ENCODE measurements around the gene PCDHGB4. TPM values are rescaled to one million over a fixed set of nuclear protein-coding genes. Genes with fewer than 3 reads are reported as not detected.

Gene PCDHGB4
- total and polyA plus RNA-seq, 9 of the 15 experiments (the other 6 are each of a cell fraction or from before 2014, with no cell fraction given), result 0.01 to 0.14 (median 0.03) TPM; not detected in 5

Other genes with a start within 250 kb of the PCDHGB4 start
Only the 7 nearest of the 37 such genes appear.
- gene PCDHGB3, start 17.5 kb upstream of the PCDHGB4 start, total RNA-seq (2014; rRNA removed), result 0.05 and 0.37 TPM in 2 replicates
- gene PCDHGB3, start 17.5 kb upstream of the PCDHGB4 start, total RNA-seq (2014; rRNA removed; fragmentation: Illumina TruSeq; extraction: Trizol), result 0.16 and 0.18 TPM in 2 replicates
- 0.11 and 0.23 TPM in 2 replicates for gene PCDHGB3, start 17.5 kb upstream of the PCDHGB4 start, total RNA-seq (2015; rRNA removed; fragmentation: Illumina TruSeq; extraction: Trizol)
- gene PCDHGB3, start 17.5 kb upstream of the PCDHGB4 start, total RNA-seq (2021), result 0.07 and 0.16 TPM in 2 replicates
- gene PCDHGB3, start 17.5 kb upstream of the PCDHGB4 start, polyA plus RNA-seq (2011; rRNA removed), result 0.05 and 0.11 TPM in 2 replicates
- gene PCDHGB3, start 17.5 kb upstream of the PCDHGB4 start, polyA plus RNA-seq (2014; fragmentation: Illumina TruSeq; extraction: Trizol), result 0.10 and 0.19 TPM in 2 replicates
- not detected for gene PCDHGB3, start 17.5 kb upstream of the PCDHGB4 start, polyA plus RNA-seq (2014; fragmentation: Nextera tagmentation; extraction: Ambion mirVana)
- gene PCDHGB3, start 17.5 kb upstream of the PCDHGB4 start, polyA plus RNA-seq (2014; rRNA removed), result 0.09 and 0.15 TPM in 2 replicates
- gene PCDHGA6, start 13.8 kb upstream of the PCDHGB4 start, total RNA-seq (2014; rRNA removed), result 0.09 and 0.16 TPM in 2 replicates
- 0.10 and 0.11 TPM in 2 replicates for gene PCDHGA6, start 13.8 kb upstream of the PCDHGB4 start, total RNA-seq (2014; rRNA removed; fragmentation: Illumina TruSeq; extraction: Trizol)
- gene PCDHGA6, start 13.8 kb upstream of the PCDHGB4 start, total RNA-seq (2015; rRNA removed; fragmentation: Illumina TruSeq; extraction: Trizol), result 0.11 and 0.18 TPM in 2 replicates
- gene PCDHGA6, start 13.8 kb upstream of the PCDHGB4 start, total RNA-seq (2021), result 0.09 and 0.11 TPM in 2 replicates
- 0.09 and 0.14 TPM in 2 replicates for gene PCDHGA6, start 13.8 kb upstream of the PCDHGB4 start, polyA plus RNA-seq (2011; rRNA removed)
- gene PCDHGA6, start 13.8 kb upstream of the PCDHGB4 start, polyA plus RNA-seq (2014; fragmentation: Illumina TruSeq; extraction: Trizol), result 0.06 and 0.07 TPM in 2 replicates
- under 1 TPM in 1 of 2 experiments, not detected in 1; 0.01 TPM for gene PCDHGA6, start 13.8 kb upstream of the PCDHGB4 start, polyA plus RNA-seq (2014; fragmentation: Nextera tagmentation; extraction: Ambion mirVana)
- gene PCDHGA6, start 13.8 kb upstream of the PCDHGB4 start, polyA plus RNA-seq (2014; rRNA removed), result 0.08 and 0.24 TPM in 2 replicates
- gene PCDHGA7, start 5.0 kb upstream of the PCDHGB4 start, total RNA-seq (2014; rRNA removed), result 0.05 TPM in 1 of 2 replicates, not detected in the other
- gene PCDHGA7, start 5.0 kb upstream of the PCDHGB4 start, total RNA-seq (2014; rRNA removed; fragmentation: Illumina TruSeq; extraction: Trizol), result 0.06 and 0.07 TPM in 2 replicates
- gene PCDHGA7, start 5.0 kb upstream of the PCDHGB4 start, total RNA-seq (2015; rRNA removed; fragmentation: Illumina TruSeq; extraction: Trizol), result 0.04 and 0.11 TPM in 2 replicates
- gene PCDHGA7, start 5.0 kb upstream of the PCDHGB4 start, total RNA-seq (2021), result not detected in 2 replicates
- gene PCDHGA7, start 5.0 kb upstream of the PCDHGB4 start, polyA plus RNA-seq (2011; rRNA removed), result 0.01 TPM in 1 of 2 replicates, not detected in the other
- 0.04 TPM in 1 of 2 replicates, not detected in the other for gene PCDHGA7, start 5.0 kb upstream of the PCDHGB4 start, polyA plus RNA-seq (2014; fragmentation: Illumina TruSeq; extraction: Trizol)
- gene PCDHGA7, start 5.0 kb upstream of the PCDHGB4 start, polyA plus RNA-seq (2014; fragmentation: Nextera tagmentation; extraction: Ambion mirVana), result not detected
- gene PCDHGA7, start 5.0 kb upstream of the PCDHGB4 start, polyA plus RNA-seq (2014; rRNA removed), result 0.03 TPM in 1 of 2 replicates, not detected in the other
- 0.04 and 0.09 TPM in 2 replicates for gene PCDHGA8, start 4.9 kb downstream of the PCDHGB4 start, total RNA-seq (2014; rRNA removed)
- 0.04 and 0.06 TPM in 2 replicates for gene PCDHGA8, start 4.9 kb downstream of the PCDHGB4 start, total RNA-seq (2014; rRNA removed; fragmentation: Illumina TruSeq; extraction: Trizol)
- gene PCDHGA8, start 4.9 kb downstream of the PCDHGB4 start, total RNA-seq (2015; rRNA removed; fragmentation: Illumina TruSeq; extraction: Trizol), result 0.08 and 0.11 TPM in 2 replicates
- gene PCDHGA8, start 4.9 kb downstream of the PCDHGB4 start, total RNA-seq (2021), result 0.07 and 0.18 TPM in 2 replicates
- gene PCDHGA8, start 4.9 kb downstream of the PCDHGB4 start, polyA plus RNA-seq (2011; rRNA removed), result 0.01 and 0.07 TPM in 2 replicates
- 0.06 and 0.10 TPM in 2 replicates for gene PCDHGA8, start 4.9 kb downstream of the PCDHGB4 start, polyA plus RNA-seq (2014; fragmentation: Illumina TruSeq; extraction: Trizol)
- gene PCDHGA8, start 4.9 kb downstream of the PCDHGB4 start, polyA plus RNA-seq (2014; fragmentation: Nextera tagmentation; extraction: Ambion mirVana), result not detected
- 0.07 and 0.13 TPM in 2 replicates for gene PCDHGA8, start 4.9 kb downstream of the PCDHGB4 start, polyA plus RNA-seq (2014; rRNA removed)
- gene PCDHGB5, start 10.2 kb downstream of the PCDHGB4 start, total RNA-seq (2014; rRNA removed), result 0.05 TPM in 1 of 2 replicates, not detected in the other
- 0.13 and 0.15 TPM in 2 replicates for gene PCDHGB5, start 10.2 kb downstream of the PCDHGB4 start, total RNA-seq (2014; rRNA removed; fragmentation: Illumina TruSeq; extraction: Trizol)
- gene PCDHGB5, start 10.2 kb downstream of the PCDHGB4 start, total RNA-seq (2015; rRNA removed; fragmentation: Illumina TruSeq; extraction: Trizol), result 0.11 and 0.19 TPM in 2 replicates
- 0.18 and 0.29 TPM in 2 replicates for gene PCDHGB5, start 10.2 kb downstream of the PCDHGB4 start, total RNA-seq (2021)
- gene PCDHGB5, start 10.2 kb downstream of the PCDHGB4 start, polyA plus RNA-seq (2011; rRNA removed), result 0.21 TPM in 1 of 2 replicates, not detected in the other
- 0.07 and 0.14 TPM in 2 replicates for gene PCDHGB5, start 10.2 kb downstream of the PCDHGB4 start, polyA plus RNA-seq (2014; fragmentation: Illumina TruSeq; extraction: Trizol)
- gene PCDHGB5, start 10.2 kb downstream of the PCDHGB4 start, polyA plus RNA-seq (2014; fragmentation: Nextera tagmentation; extraction: Ambion mirVana), result not detected
- 0.12 and 0.16 TPM in 2 replicates for gene PCDHGB5, start 10.2 kb downstream of the PCDHGB4 start, polyA plus RNA-seq (2014; rRNA removed)
- gene PCDHGA9, start 15.1 kb downstream of the PCDHGB4 start, total RNA-seq (2014; rRNA removed), result 0.09 TPM in 1 of 2 replicates, not detected in the other
- 0.06 and 0.15 TPM in 2 replicates for gene PCDHGA9, start 15.1 kb downstream of the PCDHGB4 start, total RNA-seq (2014; rRNA removed; fragmentation: Illumina TruSeq; extraction: Trizol)
- 0.11 TPM in 2 replicates for gene PCDHGA9, start 15.1 kb downstream of the PCDHGB4 start, total RNA-seq (2015; rRNA removed; fragmentation: Illumina TruSeq; extraction: Trizol)
- gene PCDHGA9, start 15.1 kb downstream of the PCDHGB4 start, total RNA-seq (2021), result 0.18 and 0.20 TPM in 2 replicates
- gene PCDHGA9, start 15.1 kb downstream of the PCDHGB4 start, polyA plus RNA-seq (2011; rRNA removed), result 0.11 TPM in 1 of 2 replicates, not detected in the other
- gene PCDHGA9, start 15.1 kb downstream of the PCDHGB4 start, polyA plus RNA-seq (2014; fragmentation: Illumina TruSeq; extraction: Trizol), result 0.07 TPM in 1 of 2 replicates, not detected in the other
- gene PCDHGA9, start 15.1 kb downstream of the PCDHGB4 start, polyA plus RNA-seq (2014; fragmentation: Nextera tagmentation; extraction: Ambion mirVana), result not detected
- 0.03 TPM in 1 of 2 replicates, not detected in the other for gene PCDHGA9, start 15.1 kb downstream of the PCDHGB4 start, polyA plus RNA-seq (2014; rRNA removed)
- 0.09 TPM in 1 of 2 replicates, not detected in the other for gene PCDHGB6, start 20.3 kb downstream of the PCDHGB4 start, total RNA-seq (2014; rRNA removed)
- gene PCDHGB6, start 20.3 kb downstream of the PCDHGB4 start, total RNA-seq (2014; rRNA removed; fragmentation: Illumina TruSeq; extraction: Trizol), result 0.06 and 0.07 TPM in 2 replicates
- gene PCDHGB6, start 20.3 kb downstream of the PCDHGB4 start, total RNA-seq (2015; rRNA removed; fragmentation: Illumina TruSeq; extraction: Trizol), result 0.08 and 0.11 TPM in 2 replicates
- 0.11 TPM in 2 replicates for gene PCDHGB6, start 20.3 kb downstream of the PCDHGB4 start, total RNA-seq (2021)
- 0.01 and 0.04 TPM in 2 replicates for gene PCDHGB6, start 20.3 kb downstream of the PCDHGB4 start, polyA plus RNA-seq (2011; rRNA removed)
- not detected in 2 replicates for gene PCDHGB6, start 20.3 kb downstream of the PCDHGB4 start, polyA plus RNA-seq (2014; fragmentation: Illumina TruSeq; extraction: Trizol)
- under 1 TPM; 0.01 to 0.03 TPM for gene PCDHGB6, start 20.3 kb downstream of the PCDHGB4 start, polyA plus RNA-seq (2014; fragmentation: Nextera tagmentation; extraction: Ambion mirVana)
- 0.07 TPM in 1 of 2 replicates, not detected in the other for gene PCDHGB6, start 20.3 kb downstream of the PCDHGB4 start, polyA plus RNA-seq (2014; rRNA removed)